ENCODE data around the gene TRAPPC8. TPM values are rescaled to one million over a fixed set of nuclear protein-coding genes. Genes with fewer than 3 reads are reported as not detected.
"Not testable (repeated sequence)": the region's sequence is repeated elsewhere in the genome, so short reads cannot be mapped to it uniquely, and the experiment has no call there.

The TRAPPC8 gene
- polyA plus RNA-seq, 6 donors from 2014 or later: 10.1 to 28.6 (median 22.5) TPM

DNA sequence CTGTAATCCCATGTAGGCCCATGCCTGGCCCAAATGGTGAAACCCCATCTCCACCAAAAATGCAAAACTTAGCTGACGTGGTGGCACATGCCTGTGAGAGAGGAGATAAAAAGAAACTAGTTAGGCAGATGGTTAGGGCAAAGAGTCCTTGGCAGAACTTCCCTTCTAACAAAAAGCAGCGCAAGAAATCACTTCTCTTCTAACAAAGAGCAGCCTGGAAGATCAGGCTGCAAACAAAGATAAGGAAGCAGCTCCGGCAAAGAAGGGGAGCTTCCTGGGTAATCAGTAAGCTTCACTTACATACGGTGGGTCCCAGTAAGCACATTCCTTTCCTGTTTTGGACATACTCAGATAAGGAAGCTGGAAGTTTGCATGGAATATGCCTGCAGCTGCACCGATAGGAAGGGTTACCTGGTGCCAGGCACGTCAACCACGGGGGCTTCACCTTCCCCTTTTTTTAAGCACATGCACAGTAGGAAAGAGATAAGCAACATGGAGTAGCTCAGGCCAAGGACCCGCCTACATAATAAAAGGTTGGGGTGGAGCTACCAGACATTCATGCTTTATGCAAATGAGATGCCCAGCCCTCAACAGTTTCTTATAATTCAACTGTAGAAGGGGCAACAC is 121.3 kb downstream of the TRAPPC8 start:
- H3K36me3 Mint-ChIP-seq: peaks cover 0 to 2% of the 10 kb centered on the region in 2 donors
- no peak overlapping the region for H3K4me3 Mint-ChIP-seq
- peaks cover 0 to 5% (median 0%) of the 10 kb centered on the region in 7 donors for H3K9me3 Mint-ChIP-seq
- DNase-seq: no peak
- H3K4me1 Mint-ChIP-seq: peaks cover 0 to 12% (median 5%) of the 10 kb centered on the region in 3 donors
- ATAC-seq (ENCODE audit: low read depth in 2 of 2): no peak
- no peaks in the 10 kb centered on the region for H3K27me3 Mint-ChIP-seq
- H3K27ac Mint-ChIP-seq: no peak overlapping the region

GRCh38 chr18:31819925-31820229 is 123.1 kb downstream of the TRAPPC8 start:
- Mint-ChIP-seq H3K36me3 (no peaks in the 10 kb centered on the region), H3K27me3 (no peaks in the 10 kb centered on the region), H3K4me1 (no peaks in the 10 kb centered on the region), H3K4me3 (no peak overlapping the region), H3K9me3 (peaks cover 0 to 2% (median 0%) of the 10 kb centered on the region in 7 donors), H3K27ac (no peak overlapping the region)
- DNase-seq (no peak), ATAC-seq (ENCODE audit: low read depth in 2 of 2) (no peak)

- peak overlapping the region in 1 of 6 donors; percentile 89 for H3K27ac Mint-ChIP-seq
- ATAC-seq (ENCODE audit: low read depth in 2 of 2): peak in 1 of 2 donors; percentile 51
- H3K4me1 Mint-ChIP-seq: no peaks in the 10 kb centered on the region
- DNase-seq: peak; percentile 11
- no peaks in the 10 kb centered on the region for H3K27me3 Mint-ChIP-seq
- H3K9me3 Mint-ChIP-seq: peaks cover 0 to 2% (median 0%) of the 10 kb centered on the region in 7 donors
- H3K4me3 Mint-ChIP-seq: no peak overlapping the region
- no peaks in the 10 kb centered on the region for H3K36me3 Mint-ChIP-seq
Observed at GRCh38 chr18:31819106-31819924, 123.6 kb downstream of the TRAPPC8 start.

DNA sequence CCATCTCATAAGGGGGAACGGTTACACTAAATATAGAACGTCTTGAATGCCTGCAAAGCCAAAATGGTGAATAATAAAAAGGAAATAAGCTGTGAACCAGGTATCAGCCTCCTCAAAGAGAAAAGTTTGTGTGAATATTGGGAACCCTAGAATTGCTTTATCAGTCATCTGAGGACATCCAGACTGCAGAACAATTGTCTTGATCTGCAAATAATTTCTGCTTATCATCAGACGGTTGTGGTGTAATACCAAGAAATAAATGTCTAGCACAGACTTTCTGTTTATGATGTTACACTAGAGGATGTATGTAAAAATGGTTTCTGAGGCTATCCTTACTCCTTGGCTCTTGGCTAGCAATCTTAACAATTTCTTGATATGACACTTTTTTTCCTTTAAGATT is 128.8 kb downstream of the TRAPPC8 start:
- Mint-ChIP-seq H3K4me3 (no peak overlapping the region), H3K27ac (no peak overlapping the region), H3K4me1 (no peaks in the 10 kb centered on the region), H3K27me3 (no peaks in the 10 kb centered on the region), H3K36me3 (no peaks in the 10 kb centered on the region), H3K9me3 (peaks cover 0 to 3% (median 0%) of the 10 kb centered on the region in 7 donors)
- ATAC-seq (ENCODE audit: low read depth in 2 of 2) (no peak), DNase-seq (no peak)

DNA sequence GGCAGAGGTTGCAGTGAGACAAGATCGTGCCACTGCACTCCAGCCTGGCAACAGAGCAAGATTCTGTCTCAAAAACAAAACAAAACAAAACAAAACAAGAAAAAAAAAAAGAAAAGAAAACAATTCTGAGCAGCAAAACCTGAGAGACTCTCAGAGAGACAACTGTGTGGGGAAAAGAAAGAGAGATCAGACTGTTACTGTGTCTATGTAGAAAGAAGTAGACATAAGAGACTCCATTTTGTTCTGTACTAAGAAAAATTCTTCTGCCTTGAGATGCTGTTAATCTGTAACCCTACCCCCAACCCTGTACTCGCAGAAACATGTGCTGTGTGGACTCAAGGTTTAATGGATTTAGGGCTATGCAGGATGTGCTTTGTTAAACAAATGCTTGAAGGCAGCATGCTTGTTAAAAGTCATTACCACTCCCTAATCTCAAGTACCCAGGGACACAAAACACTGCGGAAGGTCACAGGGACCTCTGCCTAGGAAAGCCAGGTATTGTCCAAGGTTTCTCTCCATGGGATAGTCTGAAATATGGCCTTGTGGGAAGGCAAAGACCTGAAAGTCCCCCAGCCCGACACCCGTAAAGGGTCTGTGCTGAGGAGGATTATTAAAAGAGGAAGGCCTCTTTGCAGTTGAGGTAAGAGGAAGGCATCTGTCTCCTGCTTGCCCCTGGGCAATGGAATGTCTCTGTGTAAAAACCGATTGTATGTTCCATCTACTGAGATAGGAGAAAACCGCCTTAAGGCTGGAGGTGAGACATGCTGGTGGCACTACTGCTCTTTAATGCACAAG is 132.4 kb downstream of the TRAPPC8 start:
- not testable (repeated sequence) for H3K9me3 Mint-ChIP-seq; H3K36me3 Mint-ChIP-seq; H3K4me3 Mint-ChIP-seq; ATAC-seq (ENCODE audit: low read depth in 2 of 2); H3K27me3 Mint-ChIP-seq; H3K27ac Mint-ChIP-seq; H3K4me1 Mint-ChIP-seq; DNase-seq

DNA sequence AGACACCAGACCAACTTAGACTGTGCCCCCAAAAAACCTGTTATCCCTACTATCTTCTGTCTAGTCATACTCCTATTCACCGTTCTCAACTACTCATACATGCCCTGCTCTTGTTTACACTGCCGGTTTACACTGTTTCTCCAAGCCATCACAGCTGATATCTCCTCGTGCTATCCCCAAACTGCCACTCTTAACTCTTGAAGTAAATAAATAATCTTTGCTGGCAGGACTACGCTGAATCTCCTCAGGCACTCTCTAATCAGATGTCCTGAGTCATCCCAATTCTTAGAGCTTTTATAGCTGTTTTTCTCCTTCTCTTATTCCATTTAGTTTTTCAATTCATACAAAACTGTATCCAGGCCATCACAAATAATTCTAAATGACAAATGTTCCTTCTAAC is 133.9 kb downstream of the TRAPPC8 start:
- ATAC-seq (ENCODE audit: low read depth in 2 of 2); H3K4me3 Mint-ChIP-seq; H3K27me3 Mint-ChIP-seq; H3K9me3 Mint-ChIP-seq; H3K27ac Mint-ChIP-seq; DNase-seq; H3K4me1 Mint-ChIP-seq; H3K36me3 Mint-ChIP-seq: not testable (repeated sequence)

DNA sequence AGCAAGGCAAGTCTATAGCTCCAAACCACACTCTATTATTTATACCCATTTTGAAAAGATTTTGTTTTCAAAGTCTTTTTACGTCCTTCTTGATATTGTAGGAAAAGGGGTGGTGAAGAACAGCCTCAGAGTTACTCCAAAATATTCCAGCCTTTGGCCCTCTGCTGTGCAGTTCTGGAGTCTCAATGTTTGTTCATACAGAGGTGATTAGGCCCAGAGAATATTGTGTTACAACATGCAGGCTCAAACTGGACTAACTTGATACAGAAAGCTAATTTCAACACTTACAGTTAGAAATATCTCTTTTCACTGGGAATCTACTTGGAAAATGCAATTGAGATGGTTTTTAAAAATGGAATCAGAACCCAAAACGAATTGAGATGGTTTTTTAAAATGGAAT is 141.8 kb downstream of the TRAPPC8 start:
- ATAC-seq (ENCODE audit: low read depth in 2 of 2) (no peak), DNase-seq (no peak)
- H3K4me3 Mint-ChIP-seq: no peak overlapping the region
- H3K36me3 Mint-ChIP-seq: no peaks in the 10 kb centered on the region
- no peaks in the 10 kb centered on the region for H3K4me1 Mint-ChIP-seq
- H3K9me3 Mint-ChIP-seq: no peaks in the 10 kb centered on the region
- H3K27me3 Mint-ChIP-seq: no peaks in the 10 kb centered on the region
- H3K27ac Mint-ChIP-seq: no peak overlapping the region

DNA sequence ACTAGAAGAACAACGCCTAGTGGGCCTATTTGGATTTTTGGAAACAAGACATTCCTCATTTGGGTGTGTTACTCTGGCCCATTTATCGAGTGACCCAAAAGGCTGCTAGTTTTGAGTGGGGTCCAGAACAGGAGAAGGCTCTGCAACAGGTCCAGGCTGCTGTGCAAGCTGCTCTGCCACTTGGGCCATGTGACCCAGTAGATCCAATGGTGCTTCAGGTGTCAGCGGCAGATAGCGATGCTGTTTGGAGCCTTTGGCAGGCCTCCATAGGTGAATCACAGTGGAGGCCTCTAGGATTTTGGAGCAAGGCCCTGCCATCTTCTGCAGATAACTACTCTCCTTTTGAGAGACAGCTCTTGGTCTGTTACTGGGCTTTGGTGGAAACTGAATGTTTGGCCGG is 143.7 kb downstream of the TRAPPC8 start:
- not testable (repeated sequence) for DNase-seq; ATAC-seq (ENCODE audit: low read depth in 2 of 2); H3K27ac Mint-ChIP-seq; H3K4me1 Mint-ChIP-seq; H3K9me3 Mint-ChIP-seq; H3K36me3 Mint-ChIP-seq; H3K4me3 Mint-ChIP-seq; H3K27me3 Mint-ChIP-seq

DNA sequence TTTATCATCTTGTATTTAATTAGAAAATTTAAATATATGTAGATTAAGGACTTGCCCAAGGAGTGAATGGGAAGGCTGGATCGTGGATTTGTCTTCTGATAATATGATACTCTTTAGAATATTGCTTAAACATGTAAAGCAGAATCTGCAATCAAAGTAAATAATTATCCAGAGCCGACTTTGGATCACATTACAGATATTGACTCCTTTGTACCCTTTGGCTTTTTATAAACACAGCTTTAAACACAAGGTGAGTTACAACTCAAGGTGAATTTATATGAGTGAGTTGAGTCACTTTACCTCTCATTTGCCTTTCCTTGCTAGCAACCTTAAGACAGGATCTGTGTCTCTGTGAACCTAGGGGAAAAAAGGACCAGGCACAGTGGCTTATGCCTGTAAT is 144.5 kb downstream of the TRAPPC8 start:
- H3K27ac Mint-ChIP-seq: no peak overlapping the region
- no peak overlapping the region for H3K4me3 Mint-ChIP-seq
- ATAC-seq (ENCODE audit: low read depth in 2 of 2) (no peak), DNase-seq (no peak)
- no peaks in the 10 kb centered on the region for H3K4me1 Mint-ChIP-seq
- H3K27me3 Mint-ChIP-seq: no peaks in the 10 kb centered on the region
- H3K36me3 Mint-ChIP-seq: no peaks in the 10 kb centered on the region
- H3K9me3 Mint-ChIP-seq: no peaks in the 10 kb centered on the region

DNA sequence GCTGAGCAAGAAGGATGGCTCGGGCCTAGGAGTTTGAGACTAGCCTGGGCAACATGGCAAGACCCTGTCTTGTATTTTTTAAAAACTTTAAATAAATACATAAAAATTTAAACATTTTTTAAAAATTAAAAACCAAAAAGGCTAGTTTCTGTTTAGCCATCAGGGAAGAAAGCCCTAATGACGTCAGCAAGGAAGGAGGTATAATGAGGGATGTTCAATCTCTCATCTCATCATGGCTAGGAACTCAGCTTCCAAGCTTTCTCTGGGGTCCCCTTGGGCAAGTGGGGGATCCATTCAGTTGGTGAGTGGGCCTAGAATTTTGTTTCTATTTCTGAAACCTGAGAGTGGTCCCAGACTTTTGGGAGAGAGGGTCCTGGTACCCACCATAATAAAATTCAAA is 147.2 kb downstream of the TRAPPC8 start:
- H3K4me1 Mint-ChIP-seq: peaks cover 0 to 8% (median 0%) of the 10 kb centered on the region in 3 donors

DNA sequence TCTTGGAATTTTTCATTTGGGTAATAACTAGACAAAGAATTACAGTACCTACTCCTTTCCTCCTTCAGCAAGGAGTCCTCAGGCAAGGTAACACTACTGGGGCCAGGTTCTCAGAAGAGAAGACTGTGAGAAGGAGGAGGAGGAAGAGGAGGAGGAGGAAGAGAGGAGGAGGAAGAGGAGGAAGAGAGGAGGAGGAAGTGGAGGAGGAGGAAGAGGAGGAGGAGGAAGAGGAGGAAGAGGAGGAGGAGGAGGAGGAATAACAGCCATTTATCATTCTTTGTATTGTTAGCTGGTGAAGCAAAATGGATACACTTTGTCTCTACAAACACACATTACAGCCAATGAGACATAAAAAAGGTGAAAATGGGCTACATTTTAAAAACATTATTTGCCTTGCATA is 149.4 kb downstream of the TRAPPC8 start:
- H3K27me3 Mint-ChIP-seq: no peaks in the 10 kb centered on the region
- DNase-seq: no peak
- H3K27ac Mint-ChIP-seq: peak overlapping the region in 1 of 6 donors; percentile 35
- no peaks in the 10 kb centered on the region for H3K36me3 Mint-ChIP-seq
- peaks cover 0 to 9% (median 0%) of the 10 kb centered on the region in 3 donors for H3K4me1 Mint-ChIP-seq
- no peaks in the 10 kb centered on the region for H3K9me3 Mint-ChIP-seq
- H3K4me3 Mint-ChIP-seq: no peak overlapping the region
- no peak for ATAC-seq (ENCODE audit: low read depth in 2 of 2)

More for the DNA sequence above, 147.2 kb downstream of the TRAPPC8 start:
- no peak overlapping the region for H3K27ac Mint-ChIP-seq
- no peak for DNase-seq
- ATAC-seq (ENCODE audit: low read depth in 2 of 2): no peak
- H3K9me3 Mint-ChIP-seq: no peaks in the 10 kb centered on the region
- H3K36me3 Mint-ChIP-seq: no peaks in the 10 kb centered on the region
- no peaks in the 10 kb centered on the region for H3K27me3 Mint-ChIP-seq
- H3K4me3 Mint-ChIP-seq: no peak overlapping the region

- no peak overlapping the region for H3K4me3 Mint-ChIP-seq
- no peak overlapping the region for H3K27ac Mint-ChIP-seq
- no peaks in the 10 kb centered on the region for H3K27me3 Mint-ChIP-seq
- no peaks in the 10 kb centered on the region for H3K9me3 Mint-ChIP-seq
- DNase-seq (no peak), ATAC-seq (ENCODE audit: low read depth in 2 of 2) (no peak)
- peaks cover 0 to 9% (median 0%) of the 10 kb centered on the region in 3 donors for H3K4me1 Mint-ChIP-seq
- no peaks in the 10 kb centered on the region for H3K36me3 Mint-ChIP-seq
Observed at GRCh38 chr18:31792580-31792911, 150.4 kb downstream of the TRAPPC8 start.

DNA sequence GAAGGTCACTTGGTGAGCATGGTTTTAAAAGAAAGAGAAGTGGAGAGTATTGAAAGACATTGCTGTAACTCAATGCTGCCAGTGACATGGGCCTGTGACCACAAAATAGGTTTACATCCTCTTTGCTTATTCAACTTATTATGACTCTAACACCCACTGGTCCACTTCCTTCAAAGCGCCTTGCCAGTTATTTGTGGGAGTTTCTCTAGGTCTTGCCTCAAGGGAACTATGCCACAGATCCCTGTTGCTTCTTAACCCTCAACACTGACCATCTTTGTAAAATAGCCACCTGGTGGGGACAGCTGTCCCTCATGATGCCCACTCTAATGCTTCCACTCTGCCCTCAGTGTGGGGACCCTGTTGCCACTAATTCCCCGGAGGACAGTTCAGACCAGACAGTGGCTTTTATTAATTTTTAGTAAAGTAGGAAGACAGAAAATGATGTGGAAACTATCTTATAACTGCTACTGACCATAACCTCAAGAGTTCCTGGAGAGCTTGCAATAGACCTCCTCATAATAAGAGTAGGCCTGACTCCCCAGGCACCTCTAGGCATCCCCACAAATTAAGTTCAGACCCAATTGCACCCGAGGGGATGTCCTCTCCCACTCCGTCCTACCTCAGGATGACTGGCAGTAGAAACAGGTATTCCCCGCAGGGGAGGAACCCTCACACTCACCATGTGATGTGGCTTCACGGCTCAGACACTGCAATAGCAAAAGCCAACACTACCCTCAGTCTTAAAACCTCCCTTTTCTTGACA is 150.9 kb downstream of the TRAPPC8 start:
- no peaks in the 10 kb centered on the region for H3K9me3 Mint-ChIP-seq
- no peaks in the 10 kb centered on the region for H3K27me3 Mint-ChIP-seq
- no peak for DNase-seq
- ATAC-seq (ENCODE audit: low read depth in 2 of 2): peak in 1 of 2 donors; percentile 37
- H3K36me3 Mint-ChIP-seq: no peaks in the 10 kb centered on the region
- peaks cover 0 to 9% (median 0%) of the 10 kb centered on the region in 3 donors for H3K4me1 Mint-ChIP-seq
- H3K27ac Mint-ChIP-seq: no peak overlapping the region
- no peak overlapping the region for H3K4me3 Mint-ChIP-seq

Data from naive B cell (primary cell).